Measurements from ENCODE around the gene TRABD2B. TPM values are rescaled to one million over a fixed set of nuclear protein-coding genes. Genes with fewer than 3 reads are reported as not detected.

The TRABD2B gene
- total and polyA plus RNA-seq, 8 donors: 1.6 to 3.8 (median 3.0) TPM

GRCh38 chr1:47778280-47778679 is 218.9 kb downstream of the TRABD2B start:
- FAIRE-seq (no peak), ATAC-seq (no peak), DNase-seq (no peak)
- intact Hi-C loops (cut with DNase I): no loop called here
- Histone ChIP-seq H3K36me3 (no peaks in the 10 kb centered on the region), H3K27ac (no peak overlapping the region), H3K9me3 (no peaks in the 10 kb centered on the region), H3K27me3 (no peaks in the 10 kb centered on the region), H3K4me1 (no peaks in the 10 kb centered on the region), H3K4me3 (no peak overlapping the region)
- TF ChIP-seq CTCF (IDR thresholded peaks at IDR 0.05): no peak
- 94 to 95% methylated on average over 6 of the region's 6 CpGs for WGBS, 2 donors

- Histone ChIP-seq H3K36me3 (no peaks in the 10 kb centered on the region), H3K27me3 (no peaks in the 10 kb centered on the region), H3K4me1 (no peaks in the 10 kb centered on the region), H3K27ac (no peak overlapping the region), H3K4me3 (no peak overlapping the region), H3K9me3 (no peaks in the 10 kb centered on the region)
- no peak for TF ChIP-seq CTCF (IDR thresholded peaks at IDR 0.05)
- intact Hi-C loops (cut with DNase I): no loop called here
- FAIRE-seq (no peak), DNase-seq (no peak), ATAC-seq (no peak)
- 92 to 93% methylated on average over 6 of the region's 6 CpGs for WGBS, 2 donors
Observed at GRCh38 chr1:47777322-47777721, 219.9 kb downstream of the TRABD2B start.

- WGBS, 2 donors: 76 to 79% methylated on average over 9 of the region's 9 CpGs
- DNase-seq (no peak), FAIRE-seq (no peak)
Observed at GRCh38 chr1:47776667-47777131, 220.5 kb downstream of the TRABD2B start.

GRCh38 chr1:47774986-47775834 is 222.0 kb downstream of the TRABD2B start:
- H3K4me3 ChIP-seq: no peak overlapping the region
- ATAC-seq (peak in 2 of 4 donors; percentile 57 to 73), FAIRE-seq (no peak), DNase-seq (peak in 1 of 6 donors; percentile 14)
- H3K9me3 ChIP-seq: no peaks in the 10 kb centered on the region
- H3K36me3 ChIP-seq: no peaks in the 10 kb centered on the region
- 68 to 69% methylated on average over 24 of the region's 24 CpGs for WGBS, 2 donors
- H3K27ac ChIP-seq: peak overlapping the region in 1 of 4 donors; percentile 22
- intact Hi-C loops (cut with DNase I): no loop called here
- no peak for TF ChIP-seq CTCF (IDR thresholded peaks at IDR 0.05)
- H3K27me3 ChIP-seq: no peaks in the 10 kb centered on the region
- no peaks in the 10 kb centered on the region for H3K4me1 ChIP-seq

More at GRCh38 chr1:47776667-47777131, 220.5 kb downstream of the TRABD2B start:
- H3K36me3 ChIP-seq: no peaks in the 10 kb centered on the region
- no peak overlapping the region for H3K4me3 ChIP-seq
- no peak for TF ChIP-seq CTCF (IDR thresholded peaks at IDR 0.05)
- no peak overlapping the region for H3K27ac ChIP-seq
- no peaks in the 10 kb centered on the region for H3K4me1 ChIP-seq
- ATAC-seq: no peak
- intact Hi-C loops (cut with DNase I): no loop called here
- no peaks in the 10 kb centered on the region for H3K27me3 ChIP-seq
- H3K9me3 ChIP-seq: no peaks in the 10 kb centered on the region
